Activated T-cell treated with anti-CD3 and anti-CD28 coated beads for 24 hours (primary cell): Measurements from ENCODE around the gene KCNJ12.
"Not testable (repeated sequence)": the region's sequence is repeated elsewhere in the genome, so short reads cannot be mapped to it uniquely, and the experiment has no call there.

Experiments
- DNase-seq: peaks from one replicate; pipeline ENCODE4 v3.0.0-alpha.2; 2020; ENCODE audit warnings: low read depth

KCNJ12 gene

GRCh38 chr17:21452377-21453143 lies 76.4 kb downstream of the KCNJ12 start:
- DNase-seq, result peak; percentile 17

- no peak for DNase-seq
Measured at GRCh38 chr17:21453144-21453898, 77.2 kb downstream of the KCNJ12 start.

GRCh38 chr17:21454006-21454405 lies 77.8 kb downstream of the KCNJ12 start:
- DNase-seq, result not testable (repeated sequence)

GRCh38 chr17:21454441-21454840 lies 78.3 kb downstream of the KCNJ12 start:
- no peak for DNase-seq

- no peak for DNase-seq
Measured at GRCh38 chr17:21455761-21456160, 79.6 kb downstream of the KCNJ12 start.

GRCh38 chr17:21456449-21456848 lies 80.3 kb downstream of the KCNJ12 start:
- not testable (repeated sequence) for DNase-seq

- DNase-seq, result peak; percentile 92
Measured at GRCh38 chr17:21457051-21458026, 81.2 kb downstream of the KCNJ12 start.

GRCh38 chr17:21458054-21458453 lies 81.9 kb downstream of the KCNJ12 start:
- no peak for DNase-seq

GRCh38 chr17:21459536-21459935 lies 83.4 kb downstream of the KCNJ12 start:
- no peak for DNase-seq

- DNase-seq, result no peak
Measured at GRCh38 chr17:21460358-21460757, 84.2 kb downstream of the KCNJ12 start.

GRCh38 chr17:21462237-21462636 lies 86.1 kb downstream of the KCNJ12 start:
- no peak for DNase-seq

- no peak for DNase-seq
Measured at GRCh38 chr17:21463204-21463661, 87.1 kb downstream of the KCNJ12 start.

GRCh38 chr17:21463779-21464407 lies 87.7 kb downstream of the KCNJ12 start:
- no peak for DNase-seq

- no peak for DNase-seq
Measured at GRCh38 chr17:21464611-21465021, 88.5 kb downstream of the KCNJ12 start.

GRCh38 chr17:21466550-21466949 lies 90.4 kb downstream of the KCNJ12 start:
- no peak for DNase-seq

- DNase-seq, result no peak
Measured at GRCh38 chr17:21467196-21467595, 91.0 kb downstream of the KCNJ12 start.

- DNase-seq, result no peak
Measured at GRCh38 chr17:21467739-21468490, 91.8 kb downstream of the KCNJ12 start.
